Lower leg skin (tissue), 4 donors: ENCODE measurements around the gene CALML6. TPM values are rescaled to one million over a fixed set of nuclear protein-coding genes. Genes with fewer than 3 reads are reported as not detected.

Source experiments
- DNase-seq, 2 donors: peaks; one replicate each; pipeline ENCODE4 v3.0.0-alpha.2; 2019; ENCODE audit warnings: low spot score in 2 of 2
- H3K4me3 ChIP-seq: fragments of 200-600 bp; sonication (generic); 2 replicates; pipeline ENCODE4 v1.5.1; 2017; ENCODE audit warnings: mild to moderate bottlenecking, low read depth; ENCODE audit not compliant: poor library complexity, severe bottlenecking
- CTCF ChIP-seq, 3 donors: fragments of 450-650 bp; IDR thresholded peaks; one replicate each; pipeline ENCODE4 v1.5.1; 2016; ENCODE audit warnings: antibody characterized with exemption in 3 of 3, mild to moderate bottlenecking in 3 of 3, moderate library complexity in 2 of 3
- POLR2A ChIP-seq, 2 donors: fragments of 450-650 bp; IDR thresholded peaks; one replicate each; pipeline ENCODE4 v1.6.1; 2016 to 2017; ENCODE audit warnings: antibody characterized with exemption in 2 of 2, mild to moderate bottlenecking in 1 of 2, moderate library complexity in 1 of 2
- WGBS, 2 donors: methylation state at CpG; one replicate each; pipeline ENCODE4 v1.1.5; 2018; 5-methylcytosine and 5-hydroxymethylcytosine counted together
- intact Hi-C: fragments of 100-400 bp; cut with DNase I; formaldehyde crosslinking; loops from one replicate; pipeline ENCODE4 v1.15.0; 2023; ENCODE audit warnings: low total_unique reads
- total RNA-seq, 4 donors: library from RNA; depleted of rRNA; stranded (reverse); fragments of >200 nt; gene quantifications; one replicate each; pipeline ENCODE4 v1.1.0, GENCODE V29; 2016

CALML6 gene
- total RNA-seq, 4 donors from 2014 or later = 0.13 to 0.89 (median 0.65) TPM

GRCh38 chr1:1898246-1898933 is 16.7 kb upstream of the CALML6 start:
- no peak overlapping the region for H3K4me3 ChIP-seq
- WGBS, 2 donors = 94% methylated on average over 6 of the region's 6 CpGs

GRCh38 chr1:1899266-1899966 is 15.6 kb upstream of the CALML6 start:
- no peak overlapping the region for H3K4me3 ChIP-seq
- intact Hi-C loops = loop anchor here (10.0 kb wide), 1 partner anchor 115 kb away; no protein-coding TSS in a partner anchor
- 70 to 72% methylated on average over 11 to 14 of the region's 16 CpGs for WGBS, 2 donors
- TF ChIP-seq CTCF (IDR thresholded peaks at IDR 0.05) (no peak), POLR2A (IDR thresholded peaks at IDR 0.05) (no peak)
- DNase-seq = no peak

More at GRCh38 chr1:1898246-1898933, 16.7 kb upstream of the CALML6 start:
- intact Hi-C loops = loop anchor here (10.0 kb wide), 1 partner anchor 114 kb away; no protein-coding TSS in a partner anchor
- no peak for DNase-seq
- TF ChIP-seq POLR2A (IDR thresholded peaks at IDR 0.05) = no peak

GRCh38 chr1:1899967-1900327 is 15.1 kb upstream of the CALML6 start:
- no peak overlapping the region for H3K4me3 ChIP-seq
- no peak for TF ChIP-seq CTCF (IDR thresholded peaks at IDR 0.05)
- no peak for TF ChIP-seq POLR2A (IDR thresholded peaks at IDR 0.05)
- no peak for DNase-seq
- intact Hi-C loops = loop anchor here (10.0 kb wide), 2 partner anchors 115 to 145 kb away; no protein-coding TSS in a partner anchor
- 86 to 91% methylated on average over 9 of the region's 9 CpGs for WGBS, 2 donors

- no peak overlapping the region for H3K4me3 ChIP-seq
- intact Hi-C loops = loop anchor here (10.0 kb wide), 1 partner anchor 146 kb away; no protein-coding TSS in a partner anchor
- 68 to 72% methylated on average over 8 to 12 of the region's 14 CpGs for WGBS, 2 donors
- no peak for DNase-seq
- TF ChIP-seq POLR2A (IDR thresholded peaks at IDR 0.05) (no peak), CTCF (IDR thresholded peaks at IDR 0.05) (no peak)
Observed at GRCh38 chr1:1900883-1901640, 14.0 kb upstream of the CALML6 start.

GRCh38 chr1:1901641-1902294 is 13.3 kb upstream of the CALML6 start:
- WGBS, 2 donors = 64 to 79% methylated on average over 5 to 13 of the region's 13 CpGs
- intact Hi-C loops = loop anchor here (10.0 kb wide), 1 partner anchor 147 kb away; no protein-coding TSS in a partner anchor
- DNase-seq = no peak
- TF ChIP-seq POLR2A (IDR thresholded peaks at IDR 0.05) (no peak), CTCF (IDR thresholded peaks at IDR 0.05) (no peak)
- no peak overlapping the region for H3K4me3 ChIP-seq
